HEK293T (cell line): Measurements from ENCODE around the gene PLEK.

Source experiments
- FOXA1 ChIP-seq: fragments of 450-650 bp; IDR thresholded peaks from 2 replicates; pipeline ENCODE4 v1.6.1; 2016; ENCODE audit warnings: mild to moderate bottlenecking
- FOXK2 ChIP-seq: fragments of 450-650 bp; IDR thresholded peaks from 2 replicates; pipeline ENCODE4 v1.6.1; 2016; ENCODE audit warnings: mild to moderate bottlenecking
- HDGF ChIP-seq: fragments of 450-650 bp; IDR thresholded peaks from 2 replicates; pipeline ENCODE4 v1.6.1; 2017; ENCODE audit warnings: antibody characterized with exemption, borderline replicate concordance

GRCh38 chr2:68418855-68419254, 53.8 kb downstream of the PLEK start:
- TF ChIP-seq FOXA1 (no peak), FOXK2 (no peak), HDGF (no peak)
